Stomach (tissue), 4 donors: ENCODE results near the gene WWOX.

Experiments
- CTCF ChIP-seq, 7 experiments: fragments of 450-650 bp in 4 of 7; fragments of 200-600 bp in 3 of 7; sonication (generic) in 3 of 7; IDR thresholded peaks; one replicate each; pipeline ENCODE4 v1.5.1; 2016 to 2019; ENCODE audit warnings: antibody characterized with exemption in 7 of 7, control low read depth in 2 of 7, mild to moderate bottlenecking in 1 of 7
- POLR2AphosphoS5 ChIP-seq, 3 donors: sonication (generic); formaldehyde crosslinking; IDR thresholded peaks; one replicate each; pipeline ENCODE4 v1.6.1; 2016; ENCODE audit warnings: antibody characterized with exemption in 3 of 3

DNA sequence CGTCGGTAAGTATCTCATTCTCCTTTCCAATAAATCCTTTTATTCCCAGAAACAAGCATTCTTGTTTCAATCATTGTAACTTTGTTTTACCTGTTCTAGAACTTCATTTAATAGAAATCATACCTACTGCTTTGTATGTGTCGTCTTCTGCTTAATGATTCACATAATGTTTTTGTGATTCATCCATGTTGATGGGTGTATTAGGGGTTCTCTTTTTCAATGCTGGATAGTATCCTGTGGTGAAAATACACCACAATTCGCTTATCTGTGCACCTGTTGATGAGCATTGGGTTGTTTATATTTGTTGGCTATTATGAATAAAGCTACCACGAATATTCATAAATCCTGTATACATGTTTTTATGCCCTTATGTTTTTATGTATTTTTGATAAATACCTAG, 797.8 kb downstream of the WWOX start:
- TF ChIP-seq CTCF (IDR thresholded peaks at IDR 0.05), result no peak
- no peak for TF ChIP-seq POLR2AphosphoS5 (IDR thresholded peaks at IDR 0.05)
